Measurements from ENCODE around the gene TOR4A. TPM values are rescaled to one million over a fixed set of nuclear protein-coding genes. Genes with fewer than 3 reads are reported as not detected.

Gene TOR4A
- total RNA-seq, 1 experiment from 2014 or later = 28.9 TPM

- no peak for TF ChIP-seq EZH2phosphoT487 (IDR thresholded peaks at IDR 0.05; ENCODE audit: borderline replicate concordance, low read length)
- TF ChIP-seq EZH2 (IDR thresholded peaks at IDR 0.05; ENCODE audit: low read length, unreplicated experiment) = no peak
- no peak for TF ChIP-seq CTCF (conservative IDR thresholded peaks at IDR 0.05; ENCODE audit: low read depth, low read length)
- Histone ChIP-seq H3K79me2 (ENCODE audit: low read length) (peaks cover 15% of the 10 kb centered on the region), H4K20me1 (ENCODE audit: low read length) (peaks cover 10% of the 10 kb centered on the region), H3F3A (ENCODE audit: low read length, unreplicated experiment) (no peaks in the 10 kb centered on the region), H3K27ac (ENCODE audit: low read length) (no peak overlapping the region), H3K36me3 (ENCODE audit: low read depth, low read length) (no peaks in the 10 kb centered on the region), H3K4me3 (ENCODE audit: low read length) (no peak overlapping the region), H3K9me2 (replicated peaks; ENCODE audit: low read length) (no peaks in the 10 kb centered on the region), H3K4me2 (ENCODE audit: low read length) (no peak overlapping the region), H3K27me3 (ENCODE audit: low read length) (no peaks in the 10 kb centered on the region), H3K9me3 (ENCODE audit: low read length) (no peaks in the 10 kb centered on the region), H3K4me1 (ENCODE audit: insufficient read depth, low read length) (peaks cover 5% of the 10 kb centered on the region; the same call in 1 of the 2 replicates), H2AFZ (ENCODE audit: low read length) (no peak overlapping the region), H3K9ac (ENCODE audit: low read length) (no peak overlapping the region)
- CTCF ChIA-PET = no interaction called here
- intact Hi-C loops (cut with micrococcal nuclease) = no loop called here
- POLR2A ChIA-PET (ENCODE audit: unreplicated experiment) = no interaction called here
- DNase-seq = no peak
- no peak for ATAC-seq
- BruUV-seq (replicated peaks) = no TSS peak
Measured at GRCh38 chr9:137303893-137304382, 26.4 kb downstream of the TOR4A start.

GRCh38 chr9:137304383-137305059, 27.0 kb downstream of the TOR4A start:
- ChIA-PET CTCF (no interaction called here), POLR2A (ENCODE audit: unreplicated experiment) (no interaction called here)
- BruUV-seq (replicated peaks) = no TSS peak
- Histone ChIP-seq H3K4me2 (ENCODE audit: low read length) (no peak overlapping the region), H3K4me3 (ENCODE audit: low read length) (no peak overlapping the region), H3K36me3 (ENCODE audit: low read depth, low read length) (no peaks in the 10 kb centered on the region), H3K9me2 (replicated peaks; ENCODE audit: low read length) (no peaks in the 10 kb centered on the region), H3K27me3 (ENCODE audit: low read length) (no peaks in the 10 kb centered on the region), H3K27ac (ENCODE audit: low read length) (no peak overlapping the region), H4K20me1 (ENCODE audit: low read length) (peaks cover 7% of the 10 kb centered on the region), H2AFZ (ENCODE audit: low read length) (no peak overlapping the region), H3K4me1 (ENCODE audit: insufficient read depth, low read length) (peaks cover 5% of the 10 kb centered on the region; the same call in 1 of the 2 replicates), H3K9ac (ENCODE audit: low read length) (no peak overlapping the region), H3F3A (ENCODE audit: low read length, unreplicated experiment) (no peaks in the 10 kb centered on the region), H3K79me2 (ENCODE audit: low read length) (peaks cover 15% of the 10 kb centered on the region), H3K9me3 (ENCODE audit: low read length) (no peaks in the 10 kb centered on the region)
- no peak for ATAC-seq
- no peak for TF ChIP-seq EZH2phosphoT487 (IDR thresholded peaks at IDR 0.05; ENCODE audit: borderline replicate concordance, low read length)
- TF ChIP-seq CTCF (conservative IDR thresholded peaks at IDR 0.05; ENCODE audit: low read depth, low read length) = no peak
- TF ChIP-seq EZH2 (IDR thresholded peaks at IDR 0.05; ENCODE audit: low read length, unreplicated experiment) = no peak
- intact Hi-C loops (cut with micrococcal nuclease) = no loop called here
- no peak for DNase-seq

- Histone ChIP-seq H3K9ac (ENCODE audit: low read length) (no peak overlapping the region), H2AFZ (ENCODE audit: low read length) (no peak overlapping the region), H3K9me2 (replicated peaks; ENCODE audit: low read length) (no peaks in the 10 kb centered on the region), H4K20me1 (ENCODE audit: low read length) (peaks cover under 1% of the 10 kb centered on the region; the same call in 1 of the 2 replicates), H3K27me3 (ENCODE audit: low read length) (no peaks in the 10 kb centered on the region), H3F3A (ENCODE audit: low read length, unreplicated experiment) (no peaks in the 10 kb centered on the region), H3K4me1 (ENCODE audit: insufficient read depth, low read length) (peaks cover 8% of the 10 kb centered on the region), H3K27ac (ENCODE audit: low read length) (no peak overlapping the region), H3K4me2 (ENCODE audit: low read length) (no peak overlapping the region), H3K79me2 (ENCODE audit: low read length) (peaks cover 8% of the 10 kb centered on the region), H3K4me3 (ENCODE audit: low read length) (no peak overlapping the region), H3K36me3 (ENCODE audit: low read depth, low read length) (no peaks in the 10 kb centered on the region), H3K9me3 (ENCODE audit: low read length) (no peaks in the 10 kb centered on the region)
- no peak for DNase-seq
- ATAC-seq = no peak
- intact Hi-C loops (cut with micrococcal nuclease) = no loop called here
- POLR2A ChIA-PET (ENCODE audit: unreplicated experiment) = no interaction called here
- TF ChIP-seq EZH2phosphoT487 (IDR thresholded peaks at IDR 0.05; ENCODE audit: borderline replicate concordance, low read length) = no peak
- TF ChIP-seq EZH2 (IDR thresholded peaks at IDR 0.05; ENCODE audit: low read length, unreplicated experiment) = no peak
- TF ChIP-seq CTCF (conservative IDR thresholded peaks at IDR 0.05; ENCODE audit: low read depth, low read length) = no peak
- CTCF ChIA-PET = no interaction called here
- BruUV-seq (replicated peaks) = no TSS peak
Measured at GRCh38 chr9:137305060-137305797, 27.7 kb downstream of the TOR4A start.
